ENCODE results near the gene FOXO4.
A peak's percentile ranks its signal among the peaks of the same experiment; 100 is the strongest.

Gene FOXO4

GRCh38 chrX:71128915-71129765 lies 33.5 kb downstream of the FOXO4 start:
- peak; percentile 97 for FAIRE-seq
- peak; percentile 44 for DNase-seq (ENCODE audit: insufficient read length, low spot score)

GRCh38 chrX:71131510-71131909 lies 35.9 kb downstream of the FOXO4 start:
- FAIRE-seq (no peak), DNase-seq (ENCODE audit: insufficient read length, low spot score) (no peak)

- DNase-seq (ENCODE audit: insufficient read length, low spot score) (no peak), FAIRE-seq (no peak)
Measured at GRCh38 chrX:71140440-71140839, 44.8 kb downstream of the FOXO4 start.

GRCh38 chrX:71143508-71143907 lies 47.9 kb downstream of the FOXO4 start:
- DNase-seq (ENCODE audit: insufficient read length, low spot score): no peak
- FAIRE-seq: no peak

GRCh38 chrX:71144651-71145050 lies 49.0 kb downstream of the FOXO4 start, which contains the start of gene NLGN3:
Gene NLGN3, plus strand, starts transcription at chrX:71144841. Its CDS starts 2,909 bp downstream, at chrX:71147750.
- no peak for FAIRE-seq
- DNase-seq (ENCODE audit: insufficient read length, low spot score): no peak

GRCh38 chrX:71147496-71148277 lies 52.0 kb downstream of the FOXO4 start:
- FAIRE-seq (no peak), DNase-seq (ENCODE audit: insufficient read length, low spot score) (no peak)

GRCh38 chrX:71148278-71148663 lies 52.6 kb downstream of the FOXO4 start:
- DNase-seq (ENCODE audit: insufficient read length, low spot score): no peak
- no peak for FAIRE-seq

- no peak for DNase-seq (ENCODE audit: insufficient read length, low spot score)
- no peak for FAIRE-seq
Measured at GRCh38 chrX:71151366-71151765, 55.7 kb downstream of the FOXO4 start.
